ENCODE data around the gene ZNF19. TPM values are rescaled to one million over a fixed set of nuclear protein-coding genes. Genes with fewer than 3 reads are reported as not detected.

ZNF19 gene
- total RNA-seq, 1 donor from 2014 or later, result 7.4 TPM

GRCh38 chr16:71528257-71528656 is 39.1 kb upstream of the ZNF19 start:
- Mint-ChIP-seq H3K36me3 (ENCODE audit: low read depth) (no peaks in the 10 kb centered on the region), H3K9me3 (no peaks in the 10 kb centered on the region), H3K27ac (ENCODE audit: unreplicated experiment) (no peak overlapping the region), H3K27me3 (ENCODE audit: low read depth) (peaks cover 65% of the 10 kb centered on the region), H3K4me1 (no peaks in the 10 kb centered on the region), H3K4me3 (no peak overlapping the region)
- no peak for DNase-seq (ENCODE audit: low read depth, low spot score)
- TF ChIP-seq CTCF (conservative IDR thresholded peaks at IDR 0.05), result no peak

- H3K27ac Mint-ChIP-seq (ENCODE audit: unreplicated experiment), result no peak within 1 kb of the TSS
- TF ChIP-seq CTCF (conservative IDR thresholded peaks at IDR 0.05), result no peak
- no peaks in the 10 kb centered on the region for H3K4me1 Mint-ChIP-seq
- DNase-seq (ENCODE audit: low read depth, low spot score), result no peak
- H3K36me3 Mint-ChIP-seq (ENCODE audit: low read depth), result no peaks in the 10 kb centered on the region
- H3K4me3 Mint-ChIP-seq, result no peak within 1 kb of the TSS
- peaks cover 77% of the 10 kb centered on the region for H3K27me3 Mint-ChIP-seq (ENCODE audit: low read depth)
- H3K9me3 Mint-ChIP-seq, result no peaks in the 10 kb centered on the region
Measured at GRCh38 chr16:71526111-71526631, 37.0 kb upstream of the ZNF19 start, which contains the start of gene CHST4. Gene CHST4, plus strand, starts transcription at chr16:71526426. Its CDS starts 10,252 bp downstream, at chr16:71536678.

- no peak overlapping the region for H3K27ac Mint-ChIP-seq (ENCODE audit: unreplicated experiment)
- peaks cover 79% of the 10 kb centered on the region for H3K27me3 Mint-ChIP-seq (ENCODE audit: low read depth)
- no peak for TF ChIP-seq CTCF (conservative IDR thresholded peaks at IDR 0.05)
- no peaks in the 10 kb centered on the region for H3K36me3 Mint-ChIP-seq (ENCODE audit: low read depth)
- no peak overlapping the region for H3K4me3 Mint-ChIP-seq
- DNase-seq (ENCODE audit: low read depth, low spot score), result no peak
- H3K4me1 Mint-ChIP-seq, result no peaks in the 10 kb centered on the region
- no peaks in the 10 kb centered on the region for H3K9me3 Mint-ChIP-seq
Measured at GRCh38 chr16:71524566-71525553, 35.7 kb upstream of the ZNF19 start.

- no peak for DNase-seq (ENCODE audit: low read depth, low spot score)
- Mint-ChIP-seq H3K4me1 (no peaks in the 10 kb centered on the region), H3K27ac (ENCODE audit: unreplicated experiment) (no peak overlapping the region), H3K4me3 (no peak overlapping the region), H3K36me3 (ENCODE audit: low read depth) (no peaks in the 10 kb centered on the region), H3K27me3 (ENCODE audit: low read depth) (peaks cover 42% of the 10 kb centered on the region), H3K9me3 (no peaks in the 10 kb centered on the region)
- TF ChIP-seq CTCF (conservative IDR thresholded peaks at IDR 0.05), result no peak
Measured at GRCh38 chr16:71520550-71520949, 31.4 kb upstream of the ZNF19 start.

GRCh38 chr16:71515026-71515425 is 25.9 kb upstream of the ZNF19 start:
- H3K27me3 Mint-ChIP-seq (ENCODE audit: low read depth), result peaks cover 4% of the 10 kb centered on the region
- H3K36me3 Mint-ChIP-seq (ENCODE audit: low read depth), result no peaks in the 10 kb centered on the region
- TF ChIP-seq CTCF (conservative IDR thresholded peaks at IDR 0.05), result no peak
- no peaks in the 10 kb centered on the region for H3K4me1 Mint-ChIP-seq
- no peak overlapping the region for H3K27ac Mint-ChIP-seq (ENCODE audit: unreplicated experiment)
- DNase-seq (ENCODE audit: low read depth, low spot score), result no peak
- no peaks in the 10 kb centered on the region for H3K9me3 Mint-ChIP-seq
- H3K4me3 Mint-ChIP-seq, result no peak overlapping the region
